Peyer's patch (tissue), 4 donors: ENCODE measurements around the gene INPP5B. TPM values are rescaled to one million over a fixed set of nuclear protein-coding genes. Genes with fewer than 3 reads are reported as not detected.

ENCODE experiments used
- DNase-seq, 3 donors: peaks; one replicate each; pipeline ENCODE4 v3.0.0-alpha.2; 2017 to 2019
- H3K27ac ChIP-seq, 4 donors: fragments of 200-600 bp; sonication (generic); one replicate each; pipeline ENCODE4 v1.5.1; 2016 to 2019
- H3K27me3 ChIP-seq, 2 donors: fragments of 200-600 bp; sonication (generic); one replicate each; pipeline ENCODE4 v1.5.1; 2019
- H3K36me3 ChIP-seq, 3 donors: fragments of 200-600 bp; sonication (generic); one replicate each; pipeline ENCODE4 v1.5.1; 2016 to 2019
- H3K4me1 ChIP-seq, 4 donors: fragments of 200-600 bp; sonication (generic); one replicate each; pipeline ENCODE4 v1.5.1; 2016 to 2019
- H3K4me3 ChIP-seq, 4 donors: fragments of 200-600 bp; sonication (generic); 1 replicate in 3 of 4; 2 replicates in 1 of 4; pipeline ENCODE4 v1.5.1; 2016 to 2019; ENCODE audit warnings: mild to moderate bottlenecking in 1 of 4
- H3K9me3 ChIP-seq, 4 donors: fragments of 200-600 bp; sonication (generic); one replicate each; pipeline ENCODE4 v1.5.1; 2016 to 2019; ENCODE audit warnings: mild to moderate bottlenecking in 1 of 4
- POLR2A ChIP-seq, 2 donors: fragments of 450-650 bp; IDR thresholded peaks; one replicate each; pipeline ENCODE4 v1.5.1; 2017; ENCODE audit warnings: antibody characterized with exemption in 2 of 2, mild to moderate bottlenecking in 2 of 2, moderate library complexity in 2 of 2
- total RNA-seq, 4 donors: library from RNA; depleted of rRNA; stranded (reverse); fragments of >200 nt; gene quantifications; one replicate each; pipeline ENCODE4 v1.1.0, GENCODE V29; 2016
- TF ChIP-seq, protein P1 (sequence below), 6 experiments: fragments of 450-650 bp in 4 of 6; fragments of 200-600 bp in 2 of 6; sonication (generic) in 1 of 6; IDR thresholded peaks; one replicate each; pipeline ENCODE4 v1.5.1; 2017 to 2019; ENCODE audit warnings: antibody characterized with exemption in 6 of 6, mild to moderate bottlenecking in 3 of 6, moderate library complexity in 1 of 6

Gene INPP5B
- total RNA-seq, 4 donors from 2014 or later, result 24.7 to 56.9 (median 35.3) TPM

DNA sequence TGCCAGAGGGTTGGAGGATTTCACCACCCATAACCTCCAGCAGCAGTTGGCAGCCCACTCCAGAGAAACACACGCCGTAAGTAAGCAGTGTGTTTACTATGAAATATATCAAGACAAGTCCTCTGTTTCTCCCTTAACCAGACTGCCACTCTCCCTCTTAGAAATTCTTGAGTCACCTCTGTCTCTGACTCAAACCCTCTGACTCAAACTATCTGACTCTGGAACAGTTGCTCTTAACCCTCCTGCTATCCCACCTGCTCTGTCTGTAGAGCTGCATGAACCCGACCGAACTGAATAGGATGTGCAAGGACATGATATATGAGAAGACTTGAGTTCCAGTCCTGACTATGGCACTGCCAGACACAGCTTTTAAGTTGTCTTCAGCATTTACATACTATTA lies 14.1 kb downstream of the INPP5B start:
- no peaks in the 10 kb centered on the region for H3K27me3 ChIP-seq
- DNase-seq, result no peak
- peaks cover 0 to 20% (median 0%) of the 10 kb centered on the region in 3 donors for H3K36me3 ChIP-seq
- H3K4me1 ChIP-seq, result peaks cover 0 to 17% (median 0%) of the 10 kb centered on the region in 4 donors
- no peak overlapping the region for H3K4me3 ChIP-seq
- H3K9me3 ChIP-seq, result no peaks in the 10 kb centered on the region
- TF ChIP-seq, protein P1, sequence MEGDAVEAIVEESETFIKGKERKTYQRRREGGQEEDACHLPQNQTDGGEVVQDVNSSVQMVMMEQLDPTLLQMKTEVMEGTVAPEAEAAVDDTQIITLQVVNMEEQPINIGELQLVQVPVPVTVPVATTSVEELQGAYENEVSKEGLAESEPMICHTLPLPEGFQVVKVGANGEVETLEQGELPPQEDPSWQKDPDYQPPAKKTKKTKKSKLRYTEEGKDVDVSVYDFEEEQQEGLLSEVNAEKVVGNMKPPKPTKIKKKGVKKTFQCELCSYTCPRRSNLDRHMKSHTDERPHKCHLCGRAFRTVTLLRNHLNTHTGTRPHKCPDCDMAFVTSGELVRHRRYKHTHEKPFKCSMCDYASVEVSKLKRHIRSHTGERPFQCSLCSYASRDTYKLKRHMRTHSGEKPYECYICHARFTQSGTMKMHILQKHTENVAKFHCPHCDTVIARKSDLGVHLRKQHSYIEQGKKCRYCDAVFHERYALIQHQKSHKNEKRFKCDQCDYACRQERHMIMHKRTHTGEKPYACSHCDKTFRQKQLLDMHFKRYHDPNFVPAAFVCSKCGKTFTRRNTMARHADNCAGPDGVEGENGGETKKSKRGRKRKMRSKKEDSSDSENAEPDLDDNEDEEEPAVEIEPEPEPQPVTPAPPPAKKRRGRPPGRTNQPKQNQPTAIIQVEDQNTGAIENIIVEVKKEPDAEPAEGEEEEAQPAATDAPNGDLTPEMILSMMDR (IDR thresholded peaks at IDR 0.05), result no peak
- TF ChIP-seq POLR2A (IDR thresholded peaks at IDR 0.05), result no peak
- H3K27ac ChIP-seq, result no peak overlapping the region

DNA sequence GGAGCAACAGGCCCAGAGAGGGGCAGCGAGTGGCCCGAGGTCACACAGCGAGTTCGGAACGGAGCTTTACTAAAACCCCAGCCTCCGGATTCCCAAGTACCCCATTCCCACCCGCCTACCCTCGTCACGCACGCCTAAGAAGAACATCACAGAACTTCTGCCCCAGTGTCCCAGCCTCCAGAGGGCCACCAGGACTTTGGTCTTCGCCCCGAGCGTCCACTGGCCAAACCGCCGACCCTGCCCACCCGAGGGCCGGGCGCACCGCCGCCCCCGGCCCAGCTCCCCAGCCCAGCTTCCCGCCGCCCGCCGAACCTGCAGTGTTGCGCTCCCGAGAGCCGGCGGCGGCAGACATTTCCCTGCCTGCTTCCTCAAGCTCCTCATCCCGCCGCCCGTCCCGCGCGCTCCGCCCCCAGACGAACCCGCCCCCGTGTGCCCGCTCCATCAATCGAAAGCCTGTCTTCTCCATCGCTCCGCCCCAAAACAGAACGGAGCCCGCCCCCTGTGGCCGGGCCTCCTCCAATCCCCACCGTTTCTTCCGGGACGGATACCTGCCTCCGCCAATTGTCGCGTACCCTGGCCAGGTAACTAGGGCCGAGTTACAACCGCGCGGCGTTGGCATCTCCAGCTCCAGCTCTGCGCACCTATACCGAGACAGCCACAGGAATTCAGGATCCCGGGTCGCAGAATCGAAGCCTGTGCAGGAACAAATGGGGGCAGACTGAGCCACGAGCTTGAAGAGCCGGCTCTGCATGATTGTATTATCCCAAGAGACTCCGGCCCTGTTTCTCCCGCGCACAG lies 15.3 kb downstream of the INPP5B start:
- H3K36me3 ChIP-seq, result peaks cover 0 to 14% (median 0%) of the 10 kb centered on the region in 3 donors
- H3K9me3 ChIP-seq, result no peaks in the 10 kb centered on the region
- peak overlapping the region; percentile 62 to 89 (median 78) for H3K4me3 ChIP-seq
- no peak for TF ChIP-seq POLR2A (IDR thresholded peaks at IDR 0.05)
- TF ChIP-seq, protein P1 (IDR thresholded peaks at IDR 0.05), result peak in 5 of 6 experiments; percentile 10 to 27 (median 18)
- peaks cover 0 to 17% (median 0%) of the 10 kb centered on the region in 4 donors for H3K4me1 ChIP-seq
- H3K27ac ChIP-seq, result peak overlapping the region; percentile 44 to 90 (median 58)
- peak; percentile 95 to 99 (median 98) for DNase-seq
- no peaks in the 10 kb centered on the region for H3K27me3 ChIP-seq

DNA sequence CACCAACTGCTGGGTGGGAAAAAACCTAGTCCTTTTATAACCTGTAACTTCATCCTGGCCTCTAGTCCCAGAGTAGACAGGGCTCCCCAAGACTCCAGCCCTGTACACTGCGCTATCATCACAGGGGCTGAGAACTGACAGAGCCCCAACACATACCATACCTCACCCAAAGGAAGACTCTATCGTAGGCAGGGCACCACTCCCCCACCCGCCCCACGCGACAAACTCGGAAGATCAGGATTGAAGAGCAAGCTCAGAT lies 15.8 kb downstream of the INPP5B start:
- Histone ChIP-seq H3K36me3 (peaks cover 0 to 9% (median 0%) of the 10 kb centered on the region in 3 donors), H3K27ac (peak overlapping the region; percentile 44 to 90 (median 58)), H3K27me3 (no peaks in the 10 kb centered on the region), H3K4me3 (peak overlapping the region; percentile 62 to 89 (median 78)), H3K9me3 (no peaks in the 10 kb centered on the region), H3K4me1 (peaks cover 0 to 21% (median 0%) of the 10 kb centered on the region in 4 donors)
- peak in 1 of 3 donors; percentile 41 for DNase-seq
- TF ChIP-seq POLR2A (IDR thresholded peaks at IDR 0.05), result no peak
- TF ChIP-seq, protein P1 (IDR thresholded peaks at IDR 0.05), result no peak

DNA sequence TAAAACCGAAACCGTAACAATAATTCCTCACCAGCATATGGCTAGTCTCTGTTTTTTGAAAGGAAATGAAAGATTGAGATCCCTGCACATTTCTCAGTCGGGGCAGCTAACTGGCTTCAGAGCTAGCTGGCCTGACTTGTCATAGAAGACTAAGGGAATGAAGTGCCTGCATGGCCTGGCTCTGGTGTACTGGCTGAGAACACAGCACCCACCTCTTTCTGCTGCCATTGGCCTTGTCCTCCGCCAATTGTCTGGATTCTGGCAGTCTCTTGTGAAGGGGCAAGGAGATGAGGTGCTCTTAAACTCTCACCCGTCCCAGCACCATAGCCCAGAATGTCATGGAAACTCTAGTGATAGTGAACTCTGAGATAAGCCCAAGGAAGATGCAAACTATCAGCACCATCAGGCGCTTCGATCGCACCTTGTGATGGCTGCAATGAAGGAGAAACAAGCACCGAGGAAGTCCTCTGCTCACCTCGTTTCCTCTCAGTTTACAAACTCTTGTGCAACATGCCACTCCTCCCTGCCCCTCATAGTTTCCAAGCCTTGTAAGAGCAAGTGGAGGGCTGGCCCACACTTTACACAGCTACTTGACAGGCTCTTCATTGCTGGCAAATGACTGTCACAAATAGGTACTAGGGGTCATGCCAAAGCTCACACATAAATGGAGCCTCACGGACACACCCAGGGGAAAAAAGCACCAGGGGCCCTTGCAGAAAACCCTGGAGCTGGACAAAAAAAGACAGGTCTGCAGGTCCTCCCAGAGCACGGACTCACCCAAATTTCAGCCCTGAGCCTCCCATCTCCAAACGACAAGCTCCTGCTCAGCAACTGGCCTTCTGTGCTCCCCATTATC lies 16.4 kb downstream of the INPP5B start:
- H3K4me3 ChIP-seq, result peak overlapping the region; percentile 62 to 89 (median 78)
- no peaks in the 10 kb centered on the region for H3K27me3 ChIP-seq
- peaks cover 0 to 3% (median 0%) of the 10 kb centered on the region in 3 donors for H3K36me3 ChIP-seq
- DNase-seq, result peak in 1 of 3 donors; percentile 26
- no peaks in the 10 kb centered on the region for H3K9me3 ChIP-seq
- peaks cover 0 to 26% (median 0%) of the 10 kb centered on the region in 4 donors for H3K4me1 ChIP-seq
- peak overlapping the region in 2 of 4 donors; percentile 67 to 90 for H3K27ac ChIP-seq
- TF ChIP-seq POLR2A (IDR thresholded peaks at IDR 0.05), result no peak

DNA sequence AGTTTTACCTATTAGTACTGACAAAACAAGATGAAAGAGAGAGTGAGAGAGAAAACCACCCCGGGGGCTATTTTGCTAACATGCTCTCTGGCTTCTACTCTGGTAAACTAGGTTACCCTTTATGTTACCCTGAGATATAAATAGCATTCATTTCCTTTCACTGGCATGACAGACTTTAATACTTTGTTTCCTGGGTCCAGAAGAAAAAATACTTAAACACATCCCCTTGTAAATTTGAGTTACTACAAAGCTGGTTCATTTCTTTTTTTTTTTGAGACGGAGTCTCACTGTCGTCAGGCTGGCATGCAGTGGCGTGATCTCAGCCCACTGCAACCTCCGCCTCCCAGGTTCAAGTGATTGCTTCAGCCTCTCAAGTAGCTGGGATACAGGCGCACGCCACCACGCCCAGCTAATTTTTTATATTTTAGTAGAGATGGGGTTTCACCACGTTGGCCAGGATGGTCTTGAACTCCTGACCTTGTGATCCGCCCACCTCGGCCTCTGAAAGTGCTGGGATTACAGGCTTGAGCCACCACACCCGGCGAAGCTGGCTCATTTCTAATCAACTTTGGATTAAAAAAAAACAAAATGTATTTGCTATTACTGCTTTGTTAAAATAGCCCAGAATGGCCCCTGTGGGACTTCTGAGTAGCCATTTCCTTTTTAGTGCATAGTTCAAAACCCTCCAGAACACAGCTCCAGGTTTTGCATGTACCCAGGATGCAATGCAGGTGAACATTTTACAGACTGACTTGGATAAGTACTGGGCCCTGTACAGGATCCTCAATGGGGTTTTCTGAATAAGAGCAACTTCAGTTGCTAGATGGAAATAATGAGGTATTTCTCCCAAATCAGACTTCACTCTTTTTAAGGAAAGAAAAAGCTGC lies 20.6 kb downstream of the INPP5B start:
- no peak for TF ChIP-seq POLR2A (IDR thresholded peaks at IDR 0.05)
- TF ChIP-seq, protein P1 (IDR thresholded peaks at IDR 0.05), result no peak
- DNase-seq, result no peak
- peak overlapping the region in 3 of 4 donors; percentile 33 to 64 (median 44) for H3K27ac ChIP-seq

More for the DNA sequence above, 20.6 kb downstream of the INPP5B start:
- H3K36me3 ChIP-seq, result peaks cover 0 to 2% (median 0%) of the 10 kb centered on the region in 3 donors
- H3K27me3 ChIP-seq, result no peaks in the 10 kb centered on the region
- peaks cover 0 to 20% (median 3%) of the 10 kb centered on the region in 4 donors for H3K4me1 ChIP-seq
- H3K4me3 ChIP-seq, result no peak overlapping the region
- no peaks in the 10 kb centered on the region for H3K9me3 ChIP-seq
